Hepatocyte (in vitro differentiated cells): ENCODE results near the gene ADAMTSL5.

ENCODE experiments used
- CTCF ChIP-seq: fragments of 200-600 bp; sonication (generic); IDR thresholded peaks from 2 replicates; pipeline ENCODE4 v1.5.1; 2016; ENCODE audit warnings: antibody characterized with exemption, mild to moderate bottlenecking; ENCODE audit not compliant: poor library complexity
- EZH2phosphoT487 ChIP-seq: fragments of 200-600 bp; sonication (generic); IDR thresholded peaks from one replicate; pipeline ENCODE4 v1.6.1; 2018; ENCODE audit warnings: antibody characterized with exemption, mild to moderate bottlenecking, low read depth, moderate library complexity; ENCODE audit not compliant: unreplicated experiment, severe bottlenecking

GRCh38 chr19:1503925-1504773, 8.7 kb downstream of the ADAMTSL5 start:
- TF ChIP-seq CTCF: no peak
- TF ChIP-seq EZH2phosphoT487: no peak
